Body of pancreas (tissue), 4 donors: ENCODE results near the gene TMEM59.

Experiments
- CTCF ChIP-seq, 7 experiments: fragments of 450-650 bp in 4 of 7; fragments of 200-600 bp in 3 of 7; sonication (generic) in 3 of 7; IDR thresholded peaks; one replicate each; pipeline ENCODE4 v1.5.1; 2016 to 2019; ENCODE audit warnings: antibody characterized with exemption in 7 of 7
- POLR2A ChIP-seq, 3 donors: fragments of 450-650 bp; IDR thresholded peaks; one replicate each; pipeline ENCODE4 v1.6.1; 2016; ENCODE audit warnings: antibody characterized with exemption in 3 of 3, mild to moderate bottlenecking in 2 of 3

- TF ChIP-seq CTCF (IDR thresholded peaks at IDR 0.05): no peak
- no peak for TF ChIP-seq POLR2A (IDR thresholded peaks at IDR 0.05)
These were observed 1.0 kb downstream of the TMEM59 start for GRCh38 chr1:54051933-54052430.
